ENCODE measurements around the gene NR3C2. TPM values are rescaled to one million over a fixed set of nuclear protein-coding genes. Genes with fewer than 3 reads are reported as not detected.

NR3C2 gene
- total and polyA plus RNA-seq, 2 donors: 0.52 to 1.8 TPM

- Histone ChIP-seq H3K27ac (ENCODE audit: low read depth in 1 of 2, low read length in 1 of 2) (no peak overlapping the region), H3K9me3 (ENCODE audit: control insufficient read depth in 2 of 2, insufficient read depth in 1 of 2, low read length in 1 of 2) (peaks cover 0 to 2% of the 10 kb centered on the region in 2 donors), H3K4me1 (ENCODE audit: control insufficient read depth in 2 of 2, insufficient read depth in 2 of 2, low read length in 2 of 2) (peaks cover 3 to 18% of the 10 kb centered on the region in 2 donors), H3K4me3 (ENCODE audit: low read length in 2 of 2) (no peak overlapping the region), H3K27me3 (ENCODE audit: control insufficient read depth in 2 of 2, insufficient read depth in 1 of 2, low read length in 1 of 2) (peaks cover 51 to 53% of the 10 kb centered on the region in 2 donors), H3K36me3 (ENCODE audit: control insufficient read depth in 2 of 2, insufficient read depth in 2 of 2, low read length in 1 of 2) (no peaks in the 10 kb centered on the region)
- no peak for DNase-seq (ENCODE audit: low read depth in 6 of 9, low spot score in 9 of 9)
These were observed 5.9 kb upstream of the NR3C2 start for GRCh38 chr4:148448141-148448540.

- Histone ChIP-seq H3K36me3 (ENCODE audit: control insufficient read depth in 2 of 2, insufficient read depth in 2 of 2, low read length in 1 of 2) (no peaks in the 10 kb centered on the region), H3K9me3 (ENCODE audit: control insufficient read depth in 2 of 2, insufficient read depth in 1 of 2, low read length in 1 of 2) (peaks cover 0 to 2% of the 10 kb centered on the region in 2 donors), H3K4me3 (ENCODE audit: low read length in 2 of 2) (no peak overlapping the region), H3K27me3 (ENCODE audit: control insufficient read depth in 2 of 2, insufficient read depth in 1 of 2, low read length in 1 of 2) (peaks cover 51 to 57% of the 10 kb centered on the region in 2 donors), H3K4me1 (ENCODE audit: control insufficient read depth in 2 of 2, insufficient read depth in 2 of 2, low read length in 2 of 2) (peaks cover 3 to 18% of the 10 kb centered on the region in 2 donors), H3K27ac (ENCODE audit: low read depth in 1 of 2, low read length in 1 of 2) (no peak overlapping the region)
- DNase-seq (ENCODE audit: low read depth in 6 of 9, low spot score in 9 of 9): no peak
- 36% methylated on average over 8 of the region's 8 CpGs for WGBS
These were observed 5.5 kb upstream of the NR3C2 start for GRCh38 chr4:148447681-148448080.

DNA sequence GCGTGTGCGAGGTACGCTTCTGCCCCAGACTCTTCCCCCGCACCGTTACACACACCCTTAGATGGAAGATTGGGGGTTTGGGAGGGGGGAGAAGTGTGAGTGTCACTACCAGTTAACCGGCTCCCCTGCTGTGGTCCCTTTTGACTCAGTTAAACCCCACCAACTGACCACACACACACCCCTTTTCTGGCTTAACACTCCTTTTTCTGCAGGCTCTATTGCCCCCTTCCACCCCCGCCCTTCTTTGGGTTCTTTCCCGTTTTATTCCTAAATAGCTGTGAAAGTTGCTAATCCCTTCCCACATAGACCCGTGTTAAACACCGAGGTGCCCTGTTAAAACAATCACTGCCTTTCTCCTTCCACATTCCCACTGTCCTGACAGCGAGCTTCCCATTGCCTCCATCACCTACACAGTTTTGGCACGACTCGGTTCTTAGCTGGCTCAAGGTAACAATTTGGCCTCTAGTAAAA, 3.7 kb upstream of the NR3C2 start:
- H3K4me1 ChIP-seq (ENCODE audit: control insufficient read depth in 2 of 2, insufficient read depth in 2 of 2, low read length in 2 of 2): peaks cover 3 to 24% of the 10 kb centered on the region in 2 donors
- H3K9me3 ChIP-seq (ENCODE audit: control insufficient read depth in 2 of 2, insufficient read depth in 1 of 2, low read length in 1 of 2): peaks cover 0 to 2% of the 10 kb centered on the region in 2 donors
- WGBS: 7% methylated on average over 13 of the region's 13 CpGs
- peak overlapping the region; percentile 20 to 92 for H3K4me3 ChIP-seq (ENCODE audit: low read length in 2 of 2)
- H3K27ac ChIP-seq (ENCODE audit: low read depth in 1 of 2, low read length in 1 of 2): no peak overlapping the region
- H3K36me3 ChIP-seq (ENCODE audit: control insufficient read depth in 2 of 2, insufficient read depth in 2 of 2, low read length in 1 of 2): no peaks in the 10 kb centered on the region
- H3K27me3 ChIP-seq (ENCODE audit: control insufficient read depth in 2 of 2, insufficient read depth in 1 of 2, low read length in 1 of 2): peaks cover 59 to 75% of the 10 kb centered on the region in 2 donors
- no peak for DNase-seq (ENCODE audit: low read depth in 6 of 9, low spot score in 9 of 9)

DNA sequence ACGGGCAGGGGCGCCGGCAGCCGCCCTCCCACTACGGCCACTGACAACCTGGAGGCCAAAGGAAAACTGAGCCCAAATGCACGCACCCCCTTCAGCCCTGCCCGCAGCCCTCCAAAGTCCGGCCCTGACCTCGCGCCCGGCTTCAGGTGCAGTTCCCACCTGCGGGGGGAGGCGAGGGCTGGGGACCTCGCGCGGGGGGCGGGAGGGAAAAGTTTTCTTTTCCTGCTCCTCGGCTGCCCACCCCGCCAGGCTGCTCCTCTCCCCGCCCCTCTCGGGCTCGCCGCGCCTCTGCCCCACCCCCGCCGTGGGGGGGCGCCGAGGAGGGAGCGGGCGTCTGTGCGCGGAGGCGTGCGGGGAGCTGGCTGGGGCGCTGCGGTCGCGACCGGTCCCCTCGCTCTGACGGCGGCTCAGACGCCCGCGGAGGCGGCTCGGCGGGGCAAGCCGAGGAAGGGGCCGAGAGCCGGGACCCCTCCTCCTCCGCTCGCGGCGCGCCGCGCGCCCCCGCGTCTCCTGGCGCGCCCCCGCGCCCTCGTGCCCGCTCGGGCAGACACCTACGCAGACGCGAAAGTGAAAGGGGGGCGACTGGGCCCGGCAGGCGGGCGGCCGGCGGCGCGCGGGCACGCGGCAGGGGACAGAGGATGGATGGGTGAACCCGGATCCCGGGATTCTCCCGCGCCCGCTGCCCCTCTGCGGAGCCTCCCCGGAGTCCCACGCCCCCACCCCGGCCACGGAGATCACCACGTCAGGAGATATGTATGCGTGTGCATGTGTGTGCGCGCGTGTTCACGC, 3.1 kb upstream of the NR3C2 start:
- peaks cover 59 to 82% of the 10 kb centered on the region in 2 donors for H3K27me3 ChIP-seq (ENCODE audit: control insufficient read depth in 2 of 2, insufficient read depth in 1 of 2, low read length in 1 of 2)
- H3K27ac ChIP-seq (ENCODE audit: low read depth in 1 of 2, low read length in 1 of 2): peak overlapping the region in 1 of 2 donors; percentile 54
- H3K9me3 ChIP-seq (ENCODE audit: control insufficient read depth in 2 of 2, insufficient read depth in 1 of 2, low read length in 1 of 2): peaks cover 0 to 2% of the 10 kb centered on the region in 2 donors
- peaks cover 3 to 24% of the 10 kb centered on the region in 2 donors for H3K4me1 ChIP-seq (ENCODE audit: control insufficient read depth in 2 of 2, insufficient read depth in 2 of 2, low read length in 2 of 2)
- H3K36me3 ChIP-seq (ENCODE audit: control insufficient read depth in 2 of 2, insufficient read depth in 2 of 2, low read length in 1 of 2): no peaks in the 10 kb centered on the region
- peak in 3 of 9 donors; percentile 13 to 39 (median 21) for DNase-seq (ENCODE audit: low read depth in 6 of 9, low spot score in 9 of 9)
- WGBS: under 1% methylated on average over 98 of the region's 98 CpGs
- H3K4me3 ChIP-seq (ENCODE audit: low read length in 2 of 2): peak overlapping the region; percentile 26 to 92

GRCh38 chr4:148444296-148445070, 2.3 kb upstream of the NR3C2 start:
- Histone ChIP-seq H3K27ac (ENCODE audit: low read depth in 1 of 2, low read length in 1 of 2) (peak overlapping the region in 1 of 2 donors; percentile 36), H3K4me3 (ENCODE audit: low read length in 2 of 2) (peak overlapping the region; percentile 26 to 92), H3K27me3 (ENCODE audit: control insufficient read depth in 2 of 2, insufficient read depth in 1 of 2, low read length in 1 of 2) (peaks cover 57 to 89% of the 10 kb centered on the region in 2 donors), H3K9me3 (ENCODE audit: control insufficient read depth in 2 of 2, insufficient read depth in 1 of 2, low read length in 1 of 2) (peaks cover 0 to 2% of the 10 kb centered on the region in 2 donors), H3K4me1 (ENCODE audit: control insufficient read depth in 2 of 2, insufficient read depth in 2 of 2, low read length in 2 of 2) (peaks cover 3 to 24% of the 10 kb centered on the region in 2 donors), H3K36me3 (ENCODE audit: control insufficient read depth in 2 of 2, insufficient read depth in 2 of 2, low read length in 1 of 2) (no peaks in the 10 kb centered on the region)
- peak in 2 of 9 donors; percentile 3 to 23 for DNase-seq (ENCODE audit: low read depth in 6 of 9, low spot score in 9 of 9)
- under 1% methylated on average over 89 of the region's 89 CpGs for WGBS

- H3K4me1 ChIP-seq (ENCODE audit: control insufficient read depth in 2 of 2, insufficient read depth in 2 of 2, low read length in 2 of 2): peaks cover 3 to 24% of the 10 kb centered on the region in 2 donors
- H3K27me3 ChIP-seq (ENCODE audit: control insufficient read depth in 2 of 2, insufficient read depth in 1 of 2, low read length in 1 of 2): peaks cover 50 to 93% of the 10 kb centered on the region in 2 donors
- WGBS: under 1% methylated on average over 64 of the region's 64 CpGs
- peaks cover 0 to 2% of the 10 kb centered on the region in 2 donors for H3K9me3 ChIP-seq (ENCODE audit: control insufficient read depth in 2 of 2, insufficient read depth in 1 of 2, low read length in 1 of 2)
- H3K36me3 ChIP-seq (ENCODE audit: control insufficient read depth in 2 of 2, insufficient read depth in 2 of 2, low read length in 1 of 2): no peaks in the 10 kb centered on the region
- peak in 2 of 9 donors; percentile 0 to 19 for DNase-seq (ENCODE audit: low read depth in 6 of 9, low spot score in 9 of 9)
- H3K4me3 ChIP-seq (ENCODE audit: low read length in 2 of 2): peak overlapping the region; percentile 55 to 92
- H3K27ac ChIP-seq (ENCODE audit: low read depth in 1 of 2, low read length in 1 of 2): no peak overlapping the region
These were observed 1.5 kb upstream of the NR3C2 start for GRCh38 chr4:148443512-148444295.

GRCh38 chr4:148442832-148443511, 758 bp upstream of the NR3C2 start:
- peak overlapping the region; percentile 55 to 92 for H3K4me3 ChIP-seq (ENCODE audit: low read length in 2 of 2)
- peaks cover 50 to 91% of the 10 kb centered on the region in 2 donors for H3K27me3 ChIP-seq (ENCODE audit: control insufficient read depth in 2 of 2, insufficient read depth in 1 of 2, low read length in 1 of 2)
- H3K4me1 ChIP-seq (ENCODE audit: control insufficient read depth in 2 of 2, insufficient read depth in 2 of 2, low read length in 2 of 2): peaks cover 3 to 24% of the 10 kb centered on the region in 2 donors
- no peaks in the 10 kb centered on the region for H3K36me3 ChIP-seq (ENCODE audit: control insufficient read depth in 2 of 2, insufficient read depth in 2 of 2, low read length in 1 of 2)
- under 1% methylated on average over 27 of the region's 27 CpGs for WGBS
- DNase-seq (ENCODE audit: low read depth in 6 of 9, low spot score in 9 of 9): peak in 2 of 9 donors; percentile 8 to 14
- H3K9me3 ChIP-seq (ENCODE audit: control insufficient read depth in 2 of 2, insufficient read depth in 1 of 2, low read length in 1 of 2): peaks cover 0 to 2% of the 10 kb centered on the region in 2 donors
- H3K27ac ChIP-seq (ENCODE audit: low read depth in 1 of 2, low read length in 1 of 2): peak overlapping the region in 1 of 2 donors; percentile 96

DNA sequence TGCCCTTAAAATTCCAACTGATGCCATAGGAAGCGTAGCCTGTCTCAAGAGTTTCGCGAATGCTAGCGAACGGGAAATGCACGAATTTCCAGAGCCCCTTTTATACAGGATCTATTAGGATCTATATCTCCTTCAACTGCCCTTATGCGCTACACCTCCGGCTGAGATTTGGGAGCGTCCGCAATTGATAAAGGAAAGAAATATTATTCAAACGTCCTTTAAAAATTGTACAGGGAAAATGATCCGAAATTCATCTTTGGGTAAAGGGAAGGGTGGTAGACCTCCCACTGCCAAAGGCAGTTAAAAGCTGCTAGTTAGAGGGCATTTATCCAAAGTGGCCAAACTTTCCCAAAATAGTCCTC, 609 bp downstream of the NR3C2 start:
- H3K36me3 ChIP-seq (ENCODE audit: control insufficient read depth in 2 of 2, insufficient read depth in 2 of 2, low read length in 1 of 2): no peaks in the 10 kb centered on the region
- H3K27me3 ChIP-seq (ENCODE audit: control insufficient read depth in 2 of 2, insufficient read depth in 1 of 2, low read length in 1 of 2): peaks cover 45 to 79% of the 10 kb centered on the region in 2 donors
- DNase-seq (ENCODE audit: low read depth in 6 of 9, low spot score in 9 of 9): no peak
- WGBS: 4% methylated on average over 12 of the region's 12 CpGs
- peak overlapping the region; percentile 55 to 92 for H3K4me3 ChIP-seq (ENCODE audit: low read length in 2 of 2)
- H3K9me3 ChIP-seq (ENCODE audit: control insufficient read depth in 2 of 2, insufficient read depth in 1 of 2, low read length in 1 of 2): peaks cover 0 to 2% of the 10 kb centered on the region in 2 donors
- H3K4me1 ChIP-seq (ENCODE audit: control insufficient read depth in 2 of 2, insufficient read depth in 2 of 2, low read length in 2 of 2): peaks cover 3 to 24% of the 10 kb centered on the region in 2 donors
- H3K27ac ChIP-seq (ENCODE audit: low read depth in 1 of 2, low read length in 1 of 2): no peak overlapping the region

Data from thymus (tissue), 11 donors.